SH-SY5Y (cell line): ENCODE data around the gene GIPC1.
A peak's percentile ranks its signal among the peaks of the same experiment; 100 is the strongest.

Experiments used
- GATA2 ChIP-seq: IDR thresholded peaks from 2 replicates; pipeline ENCODE4 v1.6.1; 2011; ENCODE audit warnings: mild to moderate bottlenecking, low read depth, low read length
- GATA3 ChIP-seq: IDR thresholded peaks from 2 replicates; pipeline ENCODE4 v1.6.1; 2011; ENCODE audit warnings: low read depth, mild to moderate bottlenecking, low read length, moderate library complexity

Gene GIPC1

DNA sequence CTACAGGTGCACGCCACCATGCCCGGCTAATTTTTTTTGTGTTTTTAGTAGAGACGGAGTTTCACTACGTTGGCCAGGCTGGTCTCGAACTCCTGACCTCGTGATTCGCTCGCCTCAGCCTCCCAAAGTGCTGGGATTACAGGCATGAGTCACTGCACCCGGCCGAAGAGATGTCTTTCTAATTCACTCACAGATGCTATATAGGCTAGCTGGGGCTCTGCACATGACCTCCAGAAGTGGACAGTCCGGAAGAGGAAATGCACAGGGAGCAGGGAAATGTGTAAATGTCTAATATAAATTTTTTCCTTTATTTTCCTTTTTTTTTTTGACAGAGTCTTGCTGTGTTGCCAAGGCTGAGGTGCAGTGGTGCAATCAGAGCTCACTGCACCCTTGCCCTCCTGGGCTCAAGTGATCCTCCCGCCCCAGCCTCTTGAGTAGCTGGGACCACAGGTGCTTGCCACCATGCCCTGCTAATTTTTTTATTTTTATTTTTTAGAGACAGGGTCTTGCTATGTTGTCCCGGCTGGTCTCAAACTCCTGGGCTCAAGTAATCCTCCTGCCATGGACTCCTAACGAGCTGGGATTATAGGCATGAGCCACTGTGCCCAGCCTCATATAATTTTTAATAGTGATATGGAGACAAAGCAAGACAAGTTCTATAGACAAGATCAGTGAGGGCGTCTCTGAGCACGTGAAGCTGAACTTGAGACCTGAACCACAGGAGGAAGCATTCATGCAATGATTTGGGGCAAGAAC lies 8.4 kb downstream of the GIPC1 start:
- TF ChIP-seq GATA2: no peak
- TF ChIP-seq GATA3: no peak

DNA sequence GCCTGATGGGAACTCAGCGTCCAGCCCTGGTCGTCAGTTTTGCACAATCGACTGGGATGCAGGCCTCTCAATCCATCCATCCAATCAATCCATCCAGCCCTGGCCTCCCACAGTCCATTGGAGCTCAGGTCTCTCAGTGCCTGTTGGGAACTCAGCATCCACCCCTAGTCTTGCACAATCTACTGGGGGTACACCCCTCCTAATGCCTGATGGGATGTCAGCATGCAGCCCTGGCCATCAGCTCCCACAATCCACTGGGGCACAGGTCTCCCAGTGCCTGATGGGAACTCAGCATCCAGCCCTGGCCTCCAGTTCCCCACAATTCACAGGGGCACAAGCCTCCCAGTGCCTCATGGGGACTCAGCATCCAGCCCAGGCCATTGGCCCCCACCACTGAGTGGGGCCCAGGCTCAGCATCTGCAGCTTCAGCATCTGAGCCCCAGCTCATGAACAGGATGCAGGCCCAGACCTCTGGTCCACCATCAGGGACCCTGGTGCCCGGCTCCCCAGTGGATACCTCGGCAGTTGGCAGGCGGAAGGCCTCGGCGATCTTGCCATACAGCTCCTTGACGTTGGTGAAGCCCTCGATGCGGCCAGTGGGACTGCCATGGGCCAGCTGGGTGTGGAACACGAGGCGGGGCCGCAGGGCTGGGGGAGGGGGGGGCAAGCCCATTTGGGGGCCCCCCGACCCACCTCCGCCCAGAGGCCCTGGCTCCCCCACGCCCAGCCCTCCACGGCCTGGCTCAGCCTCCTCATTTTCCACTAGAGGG lies 13.6 kb downstream of the GIPC1 start:
- TF ChIP-seq GATA3: no peak
- no peak for TF ChIP-seq GATA2

GRCh38 chr19:14480700-14481079 lies 15.2 kb downstream of the GIPC1 start:
- TF ChIP-seq GATA3 (no peak), GATA2 (no peak)

DNA sequence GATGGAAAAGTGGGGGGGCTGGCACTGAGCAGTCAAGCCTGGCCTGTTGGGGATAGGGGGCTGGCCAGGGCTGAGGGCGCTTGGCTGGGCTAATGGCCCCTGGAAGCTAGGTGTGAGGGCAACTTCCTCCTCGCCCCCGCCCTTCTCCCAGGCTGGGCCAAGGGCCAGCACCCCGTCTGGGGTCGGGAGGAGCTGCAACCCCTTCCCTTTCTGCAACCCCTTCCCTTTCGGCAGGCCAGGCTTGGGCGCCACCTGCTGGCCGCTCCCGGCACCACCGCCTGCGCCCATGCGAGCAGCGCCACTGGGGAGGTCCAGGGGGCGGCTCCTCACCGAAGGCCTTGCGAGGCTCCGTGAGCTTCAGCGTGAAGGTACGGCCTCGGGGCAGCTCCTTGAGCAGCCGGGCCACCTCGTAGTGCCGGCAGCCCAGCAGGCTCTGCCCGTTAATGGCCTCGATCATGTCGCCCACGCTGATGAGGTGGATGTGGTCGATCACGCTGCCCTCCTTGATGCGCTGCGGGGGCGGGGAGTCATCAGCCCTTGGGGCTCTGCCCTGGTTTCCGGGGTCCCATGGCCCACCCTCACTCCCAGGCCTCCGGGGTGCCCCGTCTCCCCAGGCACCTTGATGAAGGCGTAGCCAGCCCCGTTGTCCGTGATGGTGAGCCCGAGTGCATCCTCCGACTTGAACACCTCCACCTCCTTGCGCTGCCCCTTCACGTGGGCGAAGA lies 15.8 kb downstream of the GIPC1 start:
- no peak for TF ChIP-seq GATA2
- no peak for TF ChIP-seq GATA3

- no peak for TF ChIP-seq GATA2
- no peak for TF ChIP-seq GATA3
These were observed 16.5 kb downstream of the GIPC1 start for GRCh38 chr19:14479309-14479974.

- TF ChIP-seq GATA3: no peak
These were observed 17.8 kb downstream of the GIPC1 start for GRCh38 chr19:14478113-14478545.

DNA sequence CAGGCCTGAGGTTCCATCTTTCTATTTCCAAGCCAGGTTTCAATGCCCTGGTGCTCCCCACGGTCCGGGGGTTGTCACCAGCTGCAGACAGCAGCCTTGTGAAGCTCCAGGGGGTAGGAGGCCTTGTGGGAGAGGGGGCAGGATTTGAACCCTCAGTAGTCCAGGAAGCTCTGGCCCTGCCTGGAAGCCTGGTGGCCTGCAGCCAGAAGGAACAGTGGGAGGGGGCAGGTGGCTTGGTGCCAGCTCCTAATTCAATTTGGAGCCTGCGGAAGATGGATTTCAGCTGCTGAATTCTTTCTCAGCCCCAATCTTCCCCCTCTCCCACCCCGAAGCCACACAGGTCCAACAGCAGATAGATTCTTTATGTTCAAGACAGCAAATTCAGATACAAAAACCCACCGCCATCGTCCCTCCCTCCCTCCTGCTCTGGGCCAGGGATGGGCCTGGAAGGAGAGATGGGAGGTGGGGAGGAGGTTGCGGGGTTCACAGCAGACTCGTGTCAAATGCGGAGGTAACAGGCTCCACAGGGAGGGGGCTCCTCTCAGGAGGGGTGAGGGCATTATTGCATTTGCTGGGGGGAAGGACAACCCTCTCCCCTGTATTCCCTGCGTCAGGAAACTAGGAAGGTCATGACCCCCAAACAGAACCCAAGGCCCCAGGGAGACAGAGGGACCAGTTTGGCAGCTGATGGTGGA lies 18.4 kb downstream of the GIPC1 start:
- TF ChIP-seq GATA3 (no peak), GATA2 (no peak)

DNA sequence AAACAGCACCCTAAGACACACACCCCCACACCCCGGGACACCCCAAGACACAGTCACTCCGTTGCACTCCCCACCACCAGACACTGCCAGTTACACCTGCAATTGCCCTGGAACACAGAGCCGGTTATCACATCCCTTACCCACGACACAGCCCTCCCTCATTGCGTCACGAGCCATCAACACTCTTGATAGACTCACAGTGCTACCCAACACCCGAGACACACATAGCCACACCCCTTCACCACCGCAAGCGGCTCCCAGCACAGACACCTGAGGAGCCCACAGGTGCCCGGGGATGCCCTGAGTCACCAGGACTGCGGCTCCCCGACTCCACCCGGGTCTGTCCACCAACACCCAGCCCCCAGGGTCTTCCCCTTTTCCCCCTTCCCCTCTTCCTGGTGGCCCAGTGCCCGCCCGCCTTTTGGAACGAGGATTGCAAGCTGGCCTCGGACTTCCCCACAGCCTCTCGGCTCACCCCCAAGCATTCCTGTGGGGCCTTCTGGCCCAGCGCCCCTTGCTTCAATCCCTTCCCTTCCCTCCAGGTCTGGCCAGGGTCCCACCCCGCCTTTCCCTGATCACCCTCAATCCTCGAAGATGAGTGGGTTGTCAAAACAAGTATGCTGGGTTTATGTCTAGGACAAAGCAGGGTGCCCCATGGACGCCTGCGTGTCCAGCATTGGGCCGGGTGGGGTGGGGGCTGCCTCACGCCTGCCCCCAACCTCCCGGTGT lies 19.1 kb downstream of the GIPC1 start:
- TF ChIP-seq GATA3 (no peak), GATA2 (no peak)

- TF ChIP-seq GATA2: no peak
- no peak for TF ChIP-seq GATA3
These were observed 19.6 kb downstream of the GIPC1 start for GRCh38 chr19:14476327-14476672.

GRCh38 chr19:14475251-14476073 lies 20.5 kb downstream of the GIPC1 start, which contains the start of gene PTGER1:
PTGER1 (minus strand) TSS chr19:14475354; CDS start chr19:14474320, 1,034 bp downstream.
- TF ChIP-seq GATA2 (0 out of 2 replicates have a peak, but pooled peaks have one; percentile 15), GATA3 (no peak)

DNA sequence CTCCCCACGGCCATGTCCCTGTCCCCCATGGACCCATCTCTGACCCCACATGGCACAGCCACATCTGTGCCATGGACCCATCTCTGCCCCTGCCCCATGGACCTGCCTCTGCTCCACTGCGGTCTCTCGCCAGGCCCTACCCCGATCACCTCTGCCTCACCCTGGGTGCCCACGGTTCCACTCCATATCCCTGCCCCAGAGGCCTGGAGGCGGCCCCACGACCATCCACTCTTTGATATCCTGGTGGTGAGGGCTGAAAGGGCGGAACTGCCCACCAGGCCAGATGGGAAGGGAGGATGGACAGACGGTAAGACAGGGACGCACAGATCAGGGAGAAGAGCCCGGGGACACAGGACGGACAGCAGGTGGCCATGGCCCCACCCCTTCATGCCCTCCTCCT lies 21.1 kb downstream of the GIPC1 start:
- TF ChIP-seq GATA3: no peak
- TF ChIP-seq GATA2: no peak

DNA sequence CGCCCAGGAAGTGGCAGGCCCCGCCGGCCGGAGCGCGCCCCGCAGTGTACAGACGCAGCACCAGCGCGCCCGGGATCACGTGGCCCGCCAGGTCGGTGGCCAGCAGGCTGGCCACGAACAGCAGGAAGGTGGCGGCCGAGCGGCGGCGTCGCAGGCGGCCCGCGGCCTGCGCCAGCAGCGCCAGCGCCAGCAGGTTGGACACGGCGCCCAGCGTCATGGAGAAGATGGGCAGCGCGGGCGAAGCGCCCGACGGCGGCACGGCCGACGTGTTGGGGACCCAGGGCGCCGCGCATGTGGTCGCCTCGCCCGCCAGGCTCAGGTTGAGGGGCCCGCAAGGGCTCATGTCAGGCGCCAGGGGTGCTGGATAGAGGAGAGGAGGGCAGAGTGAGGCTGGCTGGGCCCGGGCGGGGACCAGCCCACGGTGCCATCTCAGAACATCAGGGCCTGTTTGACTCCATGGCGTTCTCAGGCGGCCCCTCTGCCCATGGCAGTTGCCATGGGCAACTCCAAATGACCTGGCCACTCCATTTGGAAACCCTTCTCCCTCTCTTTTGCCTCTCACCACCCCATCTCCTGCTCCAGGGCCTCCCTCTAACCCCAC lies 21.8 kb downstream of the GIPC1 start:
- no peak for TF ChIP-seq GATA3
- no peak for TF ChIP-seq GATA2
